Prostate gland (tissue), 2 donors: ENCODE data around the gene MCC. TPM values are rescaled to one million over a fixed set of nuclear protein-coding genes. Genes with fewer than 3 reads are reported as not detected.
A peak's percentile ranks its signal among the peaks of the same experiment; 100 is the strongest.

Experiments
- DNase-seq: peaks from one replicate; pipeline ENCODE4 v3.0.0-alpha.2; 2019; ENCODE audit warnings: low spot score
- H3K27ac ChIP-seq, 2 donors: fragments of 200-600 bp; sonication (generic); 2 replicates each; pipeline ENCODE4 v1.5.1; 2017 to 2019
- H3K27me3 ChIP-seq: fragments of 200-600 bp; sonication (generic); replicated peaks from 2 replicates; pipeline ENCODE4 v1.5.1; 2019; ENCODE audit not compliant: insufficient read depth
- H3K36me3 ChIP-seq, 2 donors: fragments of 200-600 bp; sonication (generic); 1 replicate in 1 of 2; 2 replicates in 1 of 2; pipeline versions ENCODE4 v1.5.1 to v1.8.1; 2017 to 2019
- H3K4me1 ChIP-seq: fragments of 200-600 bp; sonication (generic); replicated peaks from 2 replicates; pipeline ENCODE4 v1.5.1; 2019
- H3K4me3 ChIP-seq, 2 donors: fragments of 200-600 bp; sonication (generic); 2 replicates each; pipeline ENCODE4 v1.5.1; 2017 to 2019
- H3K9me3 ChIP-seq: fragments of 200-600 bp; sonication (generic); 2 replicates; pipeline ENCODE4 v1.5.1; 2017
- POLR2A ChIP-seq: fragments of 450-650 bp; IDR thresholded peaks from one replicate; pipeline ENCODE4 v1.6.1; 2016; ENCODE audit warnings: antibody characterized with exemption, mild to moderate bottlenecking
- POLR2AphosphoS5 ChIP-seq: sonication (generic); formaldehyde crosslinking; IDR thresholded peaks from one replicate; pipeline ENCODE4 v1.6.1; 2017; ENCODE audit warnings: antibody characterized with exemption
- WGBS: methylation state at CpG from one replicate; pipeline ENCODE4 v1.1.5; 2018; 5-methylcytosine and 5-hydroxymethylcytosine counted together
- intact Hi-C: fragments of 100-400 bp; cut with DNase I; formaldehyde crosslinking; loops from one replicate; pipeline ENCODE4 v1.14.2; 2022
- total RNA-seq, 2 donors: library from RNA; depleted of rRNA; stranded (reverse); fragments of >200 nt; gene quantifications; one replicate each; pipeline ENCODE4 v1.1.0, GENCODE V29; 2016
- TF ChIP-seq, protein P1 (sequence below), 4 experiments: fragments of 200-600 bp in 2 of 4; fragments of 450-650 bp in 2 of 4; sonication (generic) in 2 of 4; IDR thresholded peaks; 1 replicate in 3 of 4; 2 replicates in 1 of 4; pipeline ENCODE4 v1.5.1; 2016 to 2019; ENCODE audit warnings: antibody characterized with exemption in 4 of 4, mild to moderate bottlenecking in 2 of 4, moderate library complexity in 2 of 4

The MCC gene
- total RNA-seq, 2 donors from 2014 or later = 41.5 to 54.1 TPM

- TF ChIP-seq, protein P1, sequence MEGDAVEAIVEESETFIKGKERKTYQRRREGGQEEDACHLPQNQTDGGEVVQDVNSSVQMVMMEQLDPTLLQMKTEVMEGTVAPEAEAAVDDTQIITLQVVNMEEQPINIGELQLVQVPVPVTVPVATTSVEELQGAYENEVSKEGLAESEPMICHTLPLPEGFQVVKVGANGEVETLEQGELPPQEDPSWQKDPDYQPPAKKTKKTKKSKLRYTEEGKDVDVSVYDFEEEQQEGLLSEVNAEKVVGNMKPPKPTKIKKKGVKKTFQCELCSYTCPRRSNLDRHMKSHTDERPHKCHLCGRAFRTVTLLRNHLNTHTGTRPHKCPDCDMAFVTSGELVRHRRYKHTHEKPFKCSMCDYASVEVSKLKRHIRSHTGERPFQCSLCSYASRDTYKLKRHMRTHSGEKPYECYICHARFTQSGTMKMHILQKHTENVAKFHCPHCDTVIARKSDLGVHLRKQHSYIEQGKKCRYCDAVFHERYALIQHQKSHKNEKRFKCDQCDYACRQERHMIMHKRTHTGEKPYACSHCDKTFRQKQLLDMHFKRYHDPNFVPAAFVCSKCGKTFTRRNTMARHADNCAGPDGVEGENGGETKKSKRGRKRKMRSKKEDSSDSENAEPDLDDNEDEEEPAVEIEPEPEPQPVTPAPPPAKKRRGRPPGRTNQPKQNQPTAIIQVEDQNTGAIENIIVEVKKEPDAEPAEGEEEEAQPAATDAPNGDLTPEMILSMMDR (IDR thresholded peaks at IDR 0.05) = no peak
- TF ChIP-seq POLR2A (no peak), POLR2AphosphoS5 (no peak)
- intact Hi-C loops = no loop called here
- 79% methylated on average over 14 of the region's 14 CpGs for WGBS
- no peak overlapping the region for H3K4me3 ChIP-seq
- no peaks in the 10 kb centered on the region for H3K4me1 ChIP-seq
- no peaks in the 10 kb centered on the region for H3K27me3 ChIP-seq
- no peak overlapping the region for H3K27ac ChIP-seq
- H3K9me3 ChIP-seq = no peaks in the 10 kb centered on the region
- DNase-seq = no peak
- H3K36me3 ChIP-seq = no peaks in the 10 kb centered on the region
These were observed 274.5 kb downstream of the MCC start for GRCh38 chr5:113213551-113214425.

DNA sequence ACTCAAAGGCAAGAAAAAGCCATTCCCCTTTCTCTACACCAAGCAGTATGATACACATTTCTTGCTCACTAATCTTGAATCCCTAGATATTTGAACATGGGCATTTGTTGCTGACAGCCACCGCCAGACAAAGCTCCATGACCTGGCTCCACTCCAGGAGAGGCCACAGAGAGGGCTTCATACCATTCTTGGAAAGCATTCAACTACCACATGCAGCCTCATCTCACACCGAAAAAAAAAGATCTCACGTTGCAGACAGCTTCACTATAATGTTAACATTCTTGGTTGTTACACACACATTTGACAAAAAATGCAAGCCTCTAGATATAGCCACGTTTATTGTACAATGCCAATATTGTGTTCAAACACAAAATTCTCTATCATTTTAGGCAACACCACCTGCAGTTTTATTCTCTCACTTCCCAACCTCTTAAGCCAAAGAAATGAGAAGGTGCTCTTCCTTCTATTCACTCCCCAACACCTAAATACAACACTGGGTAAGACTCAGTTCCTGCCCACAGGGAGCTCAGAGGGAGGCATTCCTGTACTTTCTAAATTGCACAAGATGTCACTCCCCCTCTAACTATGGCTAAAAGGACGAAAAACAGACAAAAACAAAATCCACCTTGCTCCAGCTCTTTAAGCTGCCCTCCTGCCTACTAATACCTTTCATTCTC, 275.9 kb downstream of the MCC start:
- no peaks in the 10 kb centered on the region for H3K36me3 ChIP-seq
- no peak for DNase-seq

DNA sequence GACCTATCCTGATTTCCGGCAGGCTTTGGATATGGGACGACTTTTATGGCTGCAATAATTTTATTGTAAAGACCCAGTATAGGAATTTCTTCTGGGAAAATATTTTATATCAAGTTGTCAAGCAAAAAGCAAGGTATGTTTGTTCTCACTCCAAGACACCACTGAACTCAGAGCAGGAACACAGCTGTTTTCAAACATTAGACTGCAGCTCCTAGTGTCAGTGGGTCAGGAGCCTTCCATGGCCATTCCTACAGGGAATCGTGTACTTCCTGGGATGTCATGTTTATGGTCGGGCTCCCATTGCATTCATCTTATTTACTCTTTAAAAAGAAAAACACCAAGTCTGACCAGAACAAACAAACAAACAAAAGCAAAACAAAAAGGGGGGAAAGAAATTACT, 278.8 kb downstream of the MCC start:
- TF ChIP-seq POLR2AphosphoS5 (no peak), POLR2A (no peak)
- TF ChIP-seq, protein P1 (IDR thresholded peaks at IDR 0.05) = no peak

More for the DNA sequence above, 275.9 kb downstream of the MCC start:
- intact Hi-C loops = no loop called here
- H3K4me3 ChIP-seq = no peak overlapping the region
- no peaks in the 10 kb centered on the region for H3K4me1 ChIP-seq
- no peaks in the 10 kb centered on the region for H3K27me3 ChIP-seq
- 24% methylated on average over 5 of the region's 5 CpGs for WGBS
- no peaks in the 10 kb centered on the region for H3K9me3 ChIP-seq
- no peak overlapping the region for H3K27ac ChIP-seq
- TF ChIP-seq POLR2AphosphoS5 = no peak
- TF ChIP-seq POLR2A = no peak
- TF ChIP-seq, protein P1 (IDR thresholded peaks at IDR 0.05) = no peak

GRCh38 chr5:113205807-113206206, 282.4 kb downstream of the MCC start:
- intact Hi-C loops = no loop called here
- Histone ChIP-seq H3K4me3 (no peak overlapping the region), H3K36me3 (no peaks in the 10 kb centered on the region), H3K4me1 (no peaks in the 10 kb centered on the region), H3K27ac (peak overlapping the region in 1 of 2 donors; percentile 1), H3K9me3 (no peaks in the 10 kb centered on the region), H3K27me3 (no peaks in the 10 kb centered on the region)
- TF ChIP-seq, protein P1 (IDR thresholded peaks at IDR 0.05) = no peak
- no peak for TF ChIP-seq POLR2AphosphoS5
- WGBS = 57% methylated on average over 3 of the region's 3 CpGs
- no peak for DNase-seq

More for the DNA sequence above, 278.8 kb downstream of the MCC start:
- Histone ChIP-seq H3K9me3 (no peaks in the 10 kb centered on the region), H3K4me3 (no peak overlapping the region), H3K27ac (no peak overlapping the region), H3K4me1 (no peaks in the 10 kb centered on the region), H3K27me3 (no peaks in the 10 kb centered on the region), H3K36me3 (no peaks in the 10 kb centered on the region)
- 87% methylated on average over 4 of the region's 4 CpGs for WGBS
- no peak for DNase-seq
- intact Hi-C loops = no loop called here
